HL-60/S4 treated with retinoic acid at 250 ng/mL for 4 days and 3 days (cell line): ENCODE data around the gene CHRDL2.

Source experiments
- in situ Hi-C: fragments of 300-500 bp; cut with MboI; formaldehyde crosslinking; loops from 2 replicates; pipeline ENCODE4 v1.7.0; 2022; ENCODE audit warnings: low sequenced_read_pairs

The CHRDL2 gene

DNA sequence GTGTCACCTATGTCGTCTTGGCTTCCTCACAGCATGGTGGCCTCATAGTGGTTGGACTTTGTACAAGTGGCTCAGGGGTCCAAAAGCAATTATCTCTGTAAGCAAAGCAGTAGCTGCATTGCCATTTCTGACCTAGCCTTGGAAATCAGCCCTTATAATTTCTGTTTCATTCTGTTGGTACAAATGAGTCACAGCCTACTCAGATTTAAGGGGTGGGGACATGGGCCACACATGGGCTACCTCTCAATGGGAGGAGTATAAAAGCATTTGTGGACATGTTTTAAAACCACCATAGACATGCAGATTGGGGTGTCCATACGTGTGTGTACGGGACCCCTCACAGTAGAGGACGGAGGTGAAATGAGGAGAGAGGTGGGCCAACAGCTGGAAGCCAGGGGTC lies 41.6 kb downstream of the CHRDL2 start:
- in situ Hi-C loops: no loop called here

GRCh38 chr11:74687237-74688023 lies 43.8 kb downstream of the CHRDL2 start:
- in situ Hi-C loops: no loop called here

- in situ Hi-C loops: no loop called here
These were observed 44.4 kb downstream of the CHRDL2 start for GRCh38 chr11:74686792-74687191.

DNA sequence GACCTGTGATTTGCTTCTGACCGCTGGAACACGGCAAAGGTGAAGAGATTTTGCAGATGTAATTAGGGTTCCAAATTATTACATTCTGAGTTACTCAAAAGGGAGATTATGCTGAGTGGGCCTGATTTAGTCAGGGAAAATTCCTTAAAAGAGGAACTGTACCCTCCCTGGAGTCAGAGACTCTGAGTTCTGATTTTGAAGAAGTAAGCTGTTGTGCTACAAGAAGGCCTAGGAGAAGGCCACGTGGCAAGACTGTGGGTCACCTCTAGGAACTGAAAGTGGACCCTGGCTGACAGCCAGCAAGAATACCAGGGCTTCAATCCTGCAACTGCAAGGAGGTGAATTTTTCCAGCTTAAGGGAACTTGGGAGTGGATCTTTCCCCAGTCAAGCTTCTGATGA lies 45.3 kb downstream of the CHRDL2 start:
- in situ Hi-C loops: no loop called here

DNA sequence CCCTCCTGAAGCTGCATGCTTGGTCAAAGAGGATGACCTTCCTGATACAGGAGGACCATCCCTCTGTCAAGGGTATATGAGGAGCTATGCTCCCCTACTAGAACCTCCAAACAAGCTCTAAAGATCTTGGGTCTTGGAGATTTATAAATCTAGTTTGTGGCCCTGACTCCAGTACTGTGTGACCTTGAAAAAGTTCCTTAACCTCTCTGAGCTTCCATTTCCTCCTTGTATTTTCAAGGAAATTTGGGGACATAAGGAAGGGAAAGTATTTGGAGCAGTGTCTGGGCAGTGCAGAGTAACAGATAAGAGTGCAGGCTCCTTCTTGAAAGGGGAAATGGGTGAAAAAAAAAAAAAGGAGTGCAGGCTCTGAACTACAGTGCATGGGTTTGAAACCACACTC lies 45.9 kb downstream of the CHRDL2 start:
- in situ Hi-C loops: no loop called here

GRCh38 chr11:74684661-74685060 lies 46.6 kb downstream of the CHRDL2 start:
- in situ Hi-C loops: no loop called here

GRCh38 chr11:74683941-74684481 lies 47.2 kb downstream of the CHRDL2 start:
- in situ Hi-C loops: no loop called here

- in situ Hi-C loops: no loop called here
These were observed 47.9 kb downstream of the CHRDL2 start for GRCh38 chr11:74683279-74683871.

DNA sequence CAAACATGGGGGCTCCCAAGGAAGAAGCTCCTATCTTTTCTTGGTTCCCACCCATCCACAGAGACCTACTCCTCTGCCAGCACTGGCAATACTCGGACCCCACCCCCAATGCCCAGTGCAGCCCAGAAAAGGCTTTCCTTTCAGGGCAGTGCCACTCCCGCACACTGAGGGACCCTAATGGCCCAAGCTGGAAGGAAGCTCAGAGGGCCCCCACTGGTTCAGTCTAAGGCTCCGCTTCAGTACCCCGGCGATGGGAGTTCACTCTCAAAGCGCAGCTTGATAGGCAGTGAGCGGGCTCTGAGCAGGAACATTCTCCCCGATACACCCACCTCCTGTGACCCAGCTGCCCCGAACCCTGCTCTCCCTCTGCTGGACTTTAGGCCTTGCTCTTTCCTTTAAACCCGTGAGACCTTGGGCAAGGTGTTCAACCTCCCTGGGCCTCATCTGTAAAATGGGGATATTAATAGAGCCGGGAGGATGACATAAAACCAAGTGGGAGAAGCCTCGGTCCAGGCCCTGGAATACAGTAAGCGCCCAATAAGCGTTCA lies 48.4 kb downstream of the CHRDL2 start:
- in situ Hi-C loops: no loop called here

GRCh38 chr11:74681686-74682651 lies 49.3 kb downstream of the CHRDL2 start:
- in situ Hi-C loops: no loop called here

DNA sequence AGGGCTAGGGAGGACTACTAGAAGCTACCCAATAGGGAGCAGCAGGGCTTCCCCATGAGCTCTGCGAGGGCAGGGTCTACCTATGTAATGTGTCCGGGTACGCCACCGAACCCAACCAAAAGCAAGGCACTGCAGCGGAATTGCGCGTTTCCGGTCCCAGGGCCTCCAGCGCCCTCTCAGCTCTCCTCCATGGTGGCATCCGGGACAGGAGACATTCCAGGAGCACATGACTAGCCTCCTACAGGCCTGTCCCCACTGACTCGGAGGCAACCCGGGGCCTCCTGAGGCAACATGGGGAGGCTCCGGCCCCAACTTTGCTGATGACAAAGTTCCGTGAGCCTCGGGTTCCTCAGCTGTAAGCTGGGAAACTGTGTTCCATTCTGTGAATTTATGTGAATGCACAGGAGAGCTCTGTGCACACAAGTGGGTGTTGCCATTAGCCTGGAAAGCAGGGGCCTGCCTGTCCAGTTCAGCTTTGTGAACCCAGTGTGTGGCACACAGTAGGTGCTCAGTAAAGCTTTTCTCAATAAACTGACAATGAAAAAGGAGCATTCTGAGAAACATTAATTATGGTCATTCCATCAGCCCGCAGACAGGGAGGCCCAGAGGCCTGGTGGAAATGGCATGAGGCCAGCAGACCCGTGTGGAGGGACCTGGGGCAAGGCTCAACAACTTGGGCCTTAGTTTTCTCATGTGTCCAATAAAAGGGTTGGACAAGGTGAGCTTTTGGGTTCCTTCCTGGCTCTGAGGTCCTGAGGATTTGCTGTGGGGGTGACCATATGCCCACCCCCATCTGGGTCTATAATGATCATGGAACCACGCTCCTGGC lies 50.3 kb downstream of the CHRDL2 start:
- in situ Hi-C loops: no loop called here

DNA sequence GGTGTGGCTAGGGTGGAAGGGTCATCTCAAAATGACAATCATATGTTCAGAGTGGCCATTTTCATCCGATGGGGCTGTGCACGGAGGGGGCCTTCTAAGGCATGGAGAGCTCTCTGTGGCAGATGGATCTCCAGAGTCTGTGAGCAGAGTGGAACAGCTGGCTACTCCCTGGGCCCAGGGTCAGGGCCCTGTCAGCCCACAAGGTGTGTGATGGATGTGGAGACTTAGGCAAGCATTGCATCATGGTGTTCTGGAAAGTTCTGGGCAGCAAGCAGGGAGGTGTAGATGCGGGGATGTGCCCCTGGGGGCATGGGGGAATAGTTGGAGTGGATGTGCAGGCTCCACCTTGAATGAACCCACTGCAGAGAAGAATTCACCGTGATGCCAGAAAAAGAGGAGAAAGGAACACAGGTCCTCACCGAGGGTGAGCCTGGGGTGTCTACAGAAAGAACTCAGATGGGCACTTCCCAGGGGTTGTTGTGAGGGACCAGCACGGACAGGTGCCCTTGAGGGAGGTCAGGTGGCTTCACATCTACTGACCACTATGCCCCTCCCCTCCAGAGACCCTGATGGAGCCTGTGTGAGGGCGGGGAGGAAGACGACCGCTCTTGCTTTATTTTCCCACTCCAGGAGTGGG lies 51.1 kb downstream of the CHRDL2 start:
- in situ Hi-C loops: no loop called here

- in situ Hi-C loops: no loop called here
These were observed 51.7 kb downstream of the CHRDL2 start for GRCh38 chr11:74679513-74679865.

- in situ Hi-C loops: no loop called here
These were observed 52.4 kb downstream of the CHRDL2 start for GRCh38 chr11:74678591-74679512.

DNA sequence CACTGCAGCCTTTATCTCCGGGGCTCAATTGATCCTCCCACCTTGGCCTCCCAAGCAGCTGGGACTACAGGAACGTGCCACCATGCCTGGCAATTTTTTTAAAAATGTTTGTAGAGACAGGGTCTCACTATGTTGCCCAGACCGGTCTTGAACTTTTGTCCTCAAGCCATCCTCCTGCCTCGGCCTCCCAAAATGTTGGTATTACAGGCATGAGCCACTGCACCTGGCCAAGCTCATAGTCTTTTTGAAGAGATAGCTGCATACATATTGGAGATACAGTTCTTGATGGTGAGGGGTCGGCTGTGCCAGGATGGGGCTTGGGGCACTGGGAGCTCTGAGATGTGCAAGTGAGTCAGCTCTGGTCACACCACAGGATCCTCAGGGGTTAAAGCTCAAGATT lies 53.2 kb downstream of the CHRDL2 start:
- in situ Hi-C loops: no loop called here

GRCh38 chr11:74677131-74677530 lies 54.1 kb downstream of the CHRDL2 start:
- in situ Hi-C loops: no loop called here

DNA sequence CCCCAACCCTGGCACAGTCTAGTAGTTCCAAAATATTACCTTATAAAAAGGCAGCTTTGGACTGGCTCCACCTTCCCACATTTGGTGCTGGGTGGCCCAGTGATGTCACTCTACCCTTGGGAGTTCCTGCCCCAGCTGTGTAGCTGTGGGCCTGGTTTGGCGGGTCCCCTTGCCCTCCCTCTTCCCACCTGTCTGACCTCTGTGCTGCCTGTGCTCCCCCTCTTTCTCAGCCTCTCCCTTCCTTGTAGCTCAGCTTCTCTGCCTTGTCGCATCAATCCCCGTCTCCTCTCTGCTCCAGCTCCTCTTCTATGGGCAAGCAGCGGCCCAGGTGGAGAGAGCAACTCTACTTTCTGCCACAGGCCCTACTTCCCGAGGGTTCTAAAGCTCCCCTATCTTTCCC lies 54.6 kb downstream of the CHRDL2 start:
- in situ Hi-C loops: no loop called here

DNA sequence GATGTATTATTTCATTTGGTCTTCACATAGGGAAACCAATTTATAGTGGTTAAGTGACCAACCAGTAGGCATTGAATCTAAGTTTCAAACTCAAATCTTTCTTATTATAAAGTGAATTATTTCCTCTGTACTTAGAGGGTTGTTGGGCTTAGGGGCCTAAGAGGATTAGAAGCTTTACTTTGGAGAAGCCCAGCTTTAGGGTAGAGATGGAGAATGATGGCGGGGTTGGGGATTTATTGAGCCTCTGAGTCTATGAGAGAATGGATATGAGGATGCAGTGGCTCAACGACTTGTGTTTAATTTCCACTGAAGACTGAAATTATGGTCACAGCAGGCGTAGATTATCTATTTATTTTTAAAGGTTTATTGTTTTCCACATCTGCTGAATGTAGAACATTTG lies 55.5 kb downstream of the CHRDL2 start:
- in situ Hi-C loops: no loop called here
